H1 (cell line): ENCODE measurements around the gene ANKS1B. TPM values are rescaled to one million over a fixed set of nuclear protein-coding genes. Genes with fewer than 3 reads are reported as not detected.

Source experiments
- CTCF ChIA-PET: fragments of 300-600 bp; sonication (Branson Sonifier 250); formaldehyde crosslinking; loops from one replicate; lab custom pipeline; 2021; ENCODE audit not compliant: partially characterized antibody; lab: Charles Lee
- POLR2A ChIA-PET: fragments of 300-600 bp; sonication (Branson Sonifier 250); formaldehyde crosslinking; loops from one replicate; lab custom pipeline; 2021; ENCODE audit warnings: inconsistent platforms; ENCODE audit not compliant: partially characterized antibody; lab: Charles Lee
- DNase-seq, 2 experiments: peaks; one replicate each; pipeline versions ENCODE4 v3.0.0 to v3.0.0-alpha.2; 2010 to 2022; ENCODE audit warnings: low spot score in 2 of 2, low read depth in 1 of 2, mixed read lengths in 1 of 2
- FAIRE-seq: peaks from 2 replicates; lab custom pipeline; 2011; peaks lifted over from hg19 to GRCh38; lab: Jason Lieb, UNC
- H2AFZ ChIP-seq: 2 replicates; pipeline ENCODE4 v1.8.1; 2012; ENCODE audit warnings: low read length, inconsistent platforms
- H2AK5ac ChIP-seq: 2 replicates; pipeline ENCODE4 v1.6.1; 2013; ENCODE audit warnings: low read depth, low read length
- H2BK120ac ChIP-seq: replicated peaks from 2 replicates; pipeline ENCODE3; 2013; ENCODE audit warnings: low read depth, low read length, inconsistent platforms
- H2BK12ac ChIP-seq: 2 replicates; pipeline ENCODE4 v1.6.1; 2013; ENCODE audit warnings: low read depth, low read length
- H2BK15ac ChIP-seq: 2 replicates; pipeline ENCODE4 v1.6.1; 2013; ENCODE audit warnings: low read length
- H2BK20ac ChIP-seq: 2 replicates; pipeline ENCODE4 v1.6.1; 2013; ENCODE audit warnings: low read length
- H2BK5ac ChIP-seq: 2 replicates; pipeline ENCODE4 v1.6.1; 2013; ENCODE audit warnings: low read depth, low read length
- H3K14ac ChIP-seq: 2 replicates; pipeline ENCODE4 v1.6.1; 2013; ENCODE audit warnings: inconsistent platforms; ENCODE audit not compliant: insufficient read length
- H3K18ac ChIP-seq: 2 replicates; pipeline ENCODE4 v1.6.1; 2013; ENCODE audit warnings: low read length; ENCODE audit errors: extremely low read depth
- H3K23ac ChIP-seq: 2 replicates; pipeline ENCODE4 v1.6.1; 2013; ENCODE audit warnings: inconsistent platforms; ENCODE audit not compliant: insufficient read length
- H3K23me2 ChIP-seq: 2 replicates; pipeline ENCODE4 v1.6.1; 2013; ENCODE audit warnings: low read depth, low read length
- H3K27ac ChIP-seq: 2 replicates; pipeline ENCODE4 v1.6.1; 2011; ENCODE audit warnings: low read depth, low read length, inconsistent platforms
- H3K27me3 ChIP-seq, 4 experiments: replicated peaks in 1 of 4; 1 replicate in 1 of 4; 2 replicates in 3 of 4; pipeline versions ENCODE4 v1.6.1 to v1.8.1; 2011 to 2013; ENCODE audit warnings: low read length in 3 of 4, mild to moderate bottlenecking in 3 of 4, inconsistent platforms in 2 of 4, mixed read lengths in 2 of 4, moderate library complexity in 1 of 4; ENCODE audit not compliant: control insufficient read depth in 3 of 4, insufficient read depth in 3 of 4; ENCODE audit errors: extremely low read depth in 1 of 4
- H3K36me3 ChIP-seq, 4 experiments: 2 replicates each; pipeline versions ENCODE4 v1.6.1 to v1.8.1; 2011 to 2013; ENCODE audit warnings: mild to moderate bottlenecking in 4 of 4, low read length in 3 of 4, moderate library complexity in 2 of 4, control low read depth in 1 of 4, inconsistent platforms in 1 of 4; ENCODE audit not compliant: insufficient read depth in 4 of 4, control insufficient read depth in 2 of 4
- H3K4ac ChIP-seq: replicated peaks from 2 replicates; pipeline ENCODE3; 2013; ENCODE audit warnings: low read length, low read depth, mixed read lengths, inconsistent platforms; ENCODE audit not compliant: insufficient read length
- H3K4me1 ChIP-seq, 4 experiments: replicated peaks in 1 of 4; 1 replicate in 1 of 4; 2 replicates in 3 of 4; pipeline versions ENCODE4 v1.6.1 to v1.8.1; 2011 to 2013; ENCODE audit warnings: low read length in 3 of 4, inconsistent platforms in 2 of 4, mixed read lengths in 1 of 4; ENCODE audit not compliant: insufficient read depth in 4 of 4, control insufficient read depth in 3 of 4
- H3K4me2 ChIP-seq, 2 experiments: 2 replicates each; pipeline versions ENCODE4 v1.6.1 to v1.8.1; 2011 to 2013; ENCODE audit warnings: low read depth in 2 of 2, low read length in 2 of 2, control low read depth in 1 of 2, inconsistent platforms in 1 of 2, mild to moderate bottlenecking in 1 of 2; ENCODE audit not compliant: insufficient read depth in 1 of 2
- H3K4me3 ChIP-seq, 4 experiments: fragments of 200-600, 300-600 bp in 1 of 4; sonication (generic), shearing (Covaris generic), sonication (Bioruptor Twin) in 1 of 4; 2 replicates each; pipeline versions ENCODE4 v1.5.1 to v1.8.1; 2011 to 2016; ENCODE audit warnings: low read length in 4 of 4, low read depth in 3 of 4, control low read depth in 2 of 4, inconsistent platforms in 2 of 4, mild to moderate bottlenecking in 2 of 4, mixed read lengths in 1 of 4, moderate library complexity in 1 of 4; ENCODE audit not compliant: insufficient read depth in 2 of 4; ENCODE audit errors: extremely low read depth in 1 of 4
- H3K56ac ChIP-seq: replicated peaks from 2 replicates; pipeline ENCODE3; 2013; ENCODE audit warnings: low read depth, mild to moderate bottlenecking, mixed read lengths, low read length, inconsistent platforms; ENCODE audit not compliant: insufficient read length
- H3K79me1 ChIP-seq: 2 replicates; pipeline ENCODE4 v1.6.1; 2013; ENCODE audit warnings: low read depth, low read length, control low read depth
- H3K79me2 ChIP-seq, 2 experiments: 2 replicates each; pipeline versions ENCODE4 v1.6.1 to v1.8.1; 2012 to 2013; ENCODE audit warnings: low read length in 2 of 2, mild to moderate bottlenecking in 2 of 2, inconsistent platforms in 1 of 2; ENCODE audit not compliant: insufficient read depth in 2 of 2, control insufficient read depth in 1 of 2
- H3K9ac ChIP-seq, 4 experiments: replicated peaks in 1 of 4; 1 replicate in 1 of 4; 2 replicates in 3 of 4; pipeline versions ENCODE4 v1.6.1 to v1.8.1; 2011 to 2013; ENCODE audit warnings: low read depth in 3 of 4, low read length in 3 of 4, control low read depth in 2 of 4, mild to moderate bottlenecking in 2 of 4, moderate library complexity in 2 of 4, inconsistent platforms in 1 of 4; ENCODE audit errors: extremely low read depth in 1 of 4
- H3K9me3 ChIP-seq, 2 experiments: 2 replicates each; pipeline versions ENCODE4 v1.6.1 to v1.8.1; 2012 to 2013; ENCODE audit warnings: mild to moderate bottlenecking in 2 of 2, moderate library complexity in 2 of 2, control low read depth in 1 of 2, inconsistent platforms in 1 of 2, low read depth in 1 of 2, low read length in 1 of 2, mixed read lengths in 1 of 2; ENCODE audit not compliant: insufficient read depth in 2 of 2
- H4K20me1 ChIP-seq, 2 experiments: replicated peaks in 1 of 2; 2 replicates each; pipeline versions ENCODE3 to v1.8.1; 2011 to 2013; ENCODE audit warnings: inconsistent platforms in 2 of 2, low read length in 2 of 2, mild to moderate bottlenecking in 1 of 2; ENCODE audit not compliant: insufficient read depth in 2 of 2, control insufficient read depth in 1 of 2
- H4K5ac ChIP-seq: 2 replicates; pipeline ENCODE4 v1.6.1; 2013; ENCODE audit warnings: low read length, low read depth, mixed read lengths, inconsistent platforms; ENCODE audit not compliant: insufficient read length
- H4K8ac ChIP-seq: 2 replicates; pipeline ENCODE4 v1.8.0; 2013; ENCODE audit warnings: mild to moderate bottlenecking, moderate library complexity, low read length, inconsistent platforms; ENCODE audit not compliant: insufficient read depth; ENCODE audit errors: extremely low read depth
- H4K91ac ChIP-seq: replicated peaks from 2 replicates; pipeline ENCODE3; 2013; ENCODE audit warnings: low read length, mixed read lengths, inconsistent platforms; ENCODE audit not compliant: insufficient read length
- ASH2L ChIP-seq: fragments of 200-600, 300-600 bp; sonication (generic); IDR thresholded peaks from one replicate; pipeline ENCODE4 v1.7.1; 2017; ENCODE audit warnings: low read length
- POU5F1 ChIP-seq: IDR thresholded peaks from 2 replicates; pipeline ENCODE4 v1.6.1; 2011; ENCODE audit warnings: low read depth, mild to moderate bottlenecking, low read length, moderate library complexity
- WGBS, 2 experiments: shearing (Covaris generic) in 1 of 2; methylation state at CpG; one replicate each; pipeline versions ENCODE4 v1.1.6 to v1.1.7; 2013 to 2015; ENCODE audit warnings: low lambda C conversion rate in 2 of 2, mixed read lengths in 2 of 2, inconsistent platforms in 1 of 2, low coverage in 1 of 2, missing lambda C conversion rate in 1 of 2; ENCODE audit not compliant: insufficient replicate concordance in 2 of 2, insufficient coverage in 1 of 2, insufficient read length in 1 of 2; ENCODE audit errors: extremely low coverage in 1 of 2, missing lambda C conversion rate in 1 of 2; 5-methylcytosine and 5-hydroxymethylcytosine counted together
- polyA plus RNA-seq, 7 experiments: library from polyadenylated mRNA; depleted of rRNA in 3 of 7; stranded (reverse) in 5 of 7; unstranded in 2 of 7; fragments of >200 nt in 5 of 7; fragments of 200-250 nt in 2 of 7; gene quantifications; 1 replicate in 5 of 7; 2 replicates in 1 of 7; 4 replicates in 1 of 7; pipeline versions ENCODE4 v1.2.1 to v1.2.3, GENCODE V29; 2011 to 2013; ENCODE audit warnings: missing spikeins in 2 of 7, mixed read lengths in 2 of 7
- total RNA-seq: library from RNA; stranded (reverse); fragmentation: NEBNext Ultra II Directional; extraction: Animal tissue kit (Norgen Biotek cat#: 25700); gene quantifications from 2 replicates; pipeline ENCODE4 v1.2.1, GENCODE V29; 2021

ANKS1B gene
- total and polyA plus RNA-seq, 2 of the 8 experiments (the other 6 are each of a cell fraction or from before 2014, with no cell fraction given) = 2.7 to 6.1 TPM

- Histone ChIP-seq H4K8ac (no peak overlapping the region), H4K20me1 (no peaks in the 10 kb centered on the region), H3K79me1 (no peaks in the 10 kb centered on the region), H3K14ac (no peak overlapping the region), H2AK5ac (no peak overlapping the region), H3K4me3 (no peak overlapping the region), H3K23me2 (no peaks in the 10 kb centered on the region), H3K23ac (no peak overlapping the region), H2BK5ac (no peak overlapping the region), H3K27ac (no peak overlapping the region), H2BK120ac (no peak overlapping the region), H2AFZ (no peak overlapping the region), H3K79me2 (no peaks in the 10 kb centered on the region), H3K18ac (no peak overlapping the region), H3K4me2 (no peak overlapping the region), H2BK20ac (no peak overlapping the region), H3K9ac (no peak overlapping the region), H4K91ac (no peak overlapping the region), H3K27me3 (no peaks in the 10 kb centered on the region), H3K4me1 (no peaks in the 10 kb centered on the region), H3K9me3 (no peaks in the 10 kb centered on the region), H3K36me3 (no peaks in the 10 kb centered on the region), H3K4ac (no peak overlapping the region), H2BK12ac (no peak overlapping the region), H4K5ac (no peak overlapping the region), H3K56ac (no peak overlapping the region), H2BK15ac (no peak overlapping the region)
- no peak for DNase-seq
- CTCF ChIA-PET = no interaction called here
- FAIRE-seq = no peak
- TF ChIP-seq ASH2L (no peak), POU5F1 (no peak)
- 86% methylated on average over 2 of the region's 2 CpGs; no CpG with 5 or more reads in 1 of the 2 experiments for WGBS, 2 experiments
- POLR2A ChIA-PET = no interaction called here
Observed at GRCh38 chr12:100024974-100025555, 40.3 kb upstream of the ANKS1B start.
